Nephron (organoid): ENCODE results near the gene POR.
A peak's percentile ranks its signal among the peaks of the same experiment; 100 is the strongest.
"Not testable (repeated sequence)": the region's sequence is repeated elsewhere in the genome, so short reads cannot be mapped to it uniquely, and the experiment has no call there.

Experiments
- H3K27ac Mint-ChIP-seq, 3 experiments: 2 replicates each; pipeline ENCODE4 v1.8.0; 2020; ENCODE audit warnings: mixed read lengths in 3 of 3, mild to moderate bottlenecking in 2 of 3, moderate library complexity in 1 of 3
- H3K27me3 Mint-ChIP-seq: 2 replicates; pipeline ENCODE4 v1.8.0; 2021; ENCODE audit warnings: low read depth, mild to moderate bottlenecking, moderate library complexity, mixed read lengths
- H3K36me3 Mint-ChIP-seq: 2 replicates; pipeline ENCODE4 v1.8.0; 2020; ENCODE audit warnings: low read depth, mixed read lengths
- H3K4me1 Mint-ChIP-seq: 2 replicates; pipeline ENCODE4 v1.8.0; 2020; ENCODE audit warnings: mixed read lengths
- H3K4me3 Mint-ChIP-seq, 3 experiments: 2 replicates each; pipeline ENCODE4 v1.8.0; 2020; ENCODE audit warnings: mild to moderate bottlenecking in 3 of 3, mixed read lengths in 3 of 3, moderate library complexity in 2 of 3
- H3K9me3 Mint-ChIP-seq: 2 replicates; pipeline ENCODE4 v1.8.0; 2020; ENCODE audit warnings: mixed read lengths
- CTCF ChIP-seq, 3 experiments: fragments of 200-600 bp; sonication (generic); IDR thresholded peaks; one replicate each; pipeline ENCODE4 v1.5.0; 2021; ENCODE audit warnings: antibody characterized with exemption in 3 of 3; ENCODE audit not compliant: unreplicated experiment in 3 of 3

The POR gene

GRCh38 chr7:75869776-75870379, 45.1 kb upstream of the POR start:
- H3K4me3 Mint-ChIP-seq = no peak overlapping the region
- peaks cover 4% of the 10 kb centered on the region for H3K27me3 Mint-ChIP-seq
- no peak overlapping the region for H3K27ac Mint-ChIP-seq
- H3K4me1 Mint-ChIP-seq = peaks cover 12% of the 10 kb centered on the region
- TF ChIP-seq CTCF (IDR thresholded peaks at IDR 0.05; ENCODE audit: unreplicated experiment in 3 of 3) = no peak
- no peaks in the 10 kb centered on the region for H3K36me3 Mint-ChIP-seq
- no peaks in the 10 kb centered on the region for H3K9me3 Mint-ChIP-seq

- Mint-ChIP-seq H3K27me3 (peaks cover 4% of the 10 kb centered on the region), H3K36me3 (no peaks in the 10 kb centered on the region), H3K4me3 (no peak overlapping the region), H3K4me1 (peaks cover 12% of the 10 kb centered on the region), H3K9me3 (no peaks in the 10 kb centered on the region), H3K27ac (no peak overlapping the region)
- TF ChIP-seq CTCF (IDR thresholded peaks at IDR 0.05; ENCODE audit: unreplicated experiment in 3 of 3) = no peak
Measured at GRCh38 chr7:75870557-75871161, 44.3 kb upstream of the POR start.

- peak overlapping the region; percentile 64 to 75 (median 69) for H3K27ac Mint-ChIP-seq
- H3K36me3 Mint-ChIP-seq = no peaks in the 10 kb centered on the region
- H3K4me3 Mint-ChIP-seq = peak overlapping the region in 1 of 3 experiments; percentile 5
Measured at GRCh38 chr7:75872073-75872782, 42.7 kb upstream of the POR start.

GRCh38 chr7:75874180-75874579, 40.8 kb upstream of the POR start:
- not testable (repeated sequence) for H3K27ac Mint-ChIP-seq, H3K36me3 Mint-ChIP-seq, H3K27me3 Mint-ChIP-seq, H3K4me3 Mint-ChIP-seq, H3K9me3 Mint-ChIP-seq
- H3K4me1 Mint-ChIP-seq = peaks cover 18% of the 10 kb centered on the region

More at GRCh38 chr7:75872073-75872782, 42.7 kb upstream of the POR start:
- H3K4me1 Mint-ChIP-seq = peaks cover 8% of the 10 kb centered on the region
- H3K27me3 Mint-ChIP-seq = no peaks in the 10 kb centered on the region
- TF ChIP-seq CTCF (IDR thresholded peaks at IDR 0.05; ENCODE audit: unreplicated experiment in 3 of 3) = no peak
- no peaks in the 10 kb centered on the region for H3K9me3 Mint-ChIP-seq

- Mint-ChIP-seq H3K9me3 (no peaks in the 10 kb centered on the region), H3K4me1 (peaks cover 26% of the 10 kb centered on the region), H3K36me3 (no peaks in the 10 kb centered on the region), H3K4me3 (no peak overlapping the region), H3K27ac (no peak overlapping the region), H3K27me3 (no peaks in the 10 kb centered on the region)
- no peak for TF ChIP-seq CTCF (IDR thresholded peaks at IDR 0.05; ENCODE audit: unreplicated experiment in 3 of 3)
Measured at GRCh38 chr7:75875113-75876080, 39.6 kb upstream of the POR start.
